HEK293 (cell line): Measurements from ENCODE around the gene ZFHX2.

Source experiments
- CTCF ChIA-PET: fragments of 350-600 bp; formaldehyde crosslinking; extraction: SDS; loops from one replicate; lab custom pipeline; 2021; ENCODE audit warnings: antibody characterized with exemption; lab: Yijun Ruan, JAX
- POLR2A ChIA-PET: fragments of 300-600 bp; formaldehyde crosslinking; extraction: SDS; loops from one replicate; lab custom pipeline; 2020; ENCODE audit warnings: antibody characterized with exemption, inconsistent platforms; lab: Yijun Ruan, JAX
- H3K27ac ChIP-seq: fragments of 200-500 bp; sonication (Bioruptor generic); 2 replicates; pipeline ENCODE4 v1.5.1; 2014; ENCODE audit warnings: low read depth, low read length, control low read depth, inconsistent platforms; ENCODE audit errors: extremely low read depth
- H3K36me3 ChIP-seq, 2 experiments: fragments of 200-500 bp in 1 of 2; sonication (Bioruptor generic) in 1 of 2; 1 replicate in 1 of 2; 2 replicates in 1 of 2; pipeline ENCODE4 v1.5.1; 2014 to 2017; ENCODE audit warnings: inconsistent platforms in 2 of 2, low read length in 2 of 2; ENCODE audit not compliant: control insufficient read depth in 2 of 2, insufficient read depth in 1 of 2
- H3K4me1 ChIP-seq: fragments of 200-500 bp; sonication (Bioruptor generic); 2 replicates; pipeline ENCODE4 v1.5.1; 2014; ENCODE audit warnings: mild to moderate bottlenecking, low read length, inconsistent platforms; ENCODE audit not compliant: control insufficient read depth, insufficient read depth
- H3K4me3 ChIP-seq: 2 replicates; pipeline ENCODE4 v1.5.1; 2011; ENCODE audit warnings: low read depth, mild to moderate bottlenecking, control low read depth, low read length, moderate library complexity
- H3K9me3 ChIP-seq: fragments of 200-500 bp; sonication (Bioruptor generic); 2 replicates; pipeline ENCODE4 v1.5.1; 2014; ENCODE audit warnings: low read depth, low read length, inconsistent platforms; ENCODE audit not compliant: control insufficient read depth, insufficient read depth
- BCL11B ChIP-seq: fragments of 450-650 bp; formaldehyde crosslinking; IDR thresholded peaks from 2 replicates; pipeline ENCODE4 v1.5.1; 2016; ENCODE audit warnings: low read depth, missing biosample characterization, missing genetic modification characterization
- EGR2 ChIP-seq: fragments of 450-650 bp; formaldehyde crosslinking; IDR thresholded peaks from 2 replicates; pipeline ENCODE4 v1.5.1; 2016; ENCODE audit warnings: low read depth, missing biosample characterization, missing genetic modification characterization
- GFI1B ChIP-seq: fragments of 450-650 bp; formaldehyde crosslinking; IDR thresholded peaks from 2 replicates; pipeline ENCODE4 v1.5.1; 2016; ENCODE audit warnings: missing biosample characterization, missing genetic modification characterization
- HOXD13 ChIP-seq: sonication (generic); formaldehyde crosslinking; IDR thresholded peaks from 2 replicates; pipeline ENCODE4 v1.8.0; 2022; ENCODE audit warnings: missing genetic modification reagents, borderline replicate concordance
- PRDM1 ChIP-seq: fragments of 450-650 bp; formaldehyde crosslinking; IDR thresholded peaks from 2 replicates; pipeline ENCODE4; 2016; ENCODE audit warnings: missing biosample characterization, missing genetic modification characterization
- SALL2 ChIP-seq: fragments of 450-650 bp; formaldehyde crosslinking; IDR thresholded peaks from 2 replicates; pipeline ENCODE4 v1.5.0; 2017; ENCODE audit warnings: missing biosample characterization, mild to moderate bottlenecking, missing genetic modification characterization, borderline replicate concordance
- SP2 ChIP-seq: fragments of 450-650 bp; formaldehyde crosslinking; IDR thresholded peaks from 2 replicates; pipeline ENCODE4 v1.5.1; 2016; ENCODE audit warnings: missing biosample characterization, missing genetic modification characterization
- SP7 ChIP-seq: fragments of 450-650 bp; formaldehyde crosslinking; IDR thresholded peaks from 2 replicates; pipeline ENCODE4 v1.5.1; 2016; ENCODE audit warnings: missing biosample characterization, missing genetic modification characterization
- ZBTB17 ChIP-seq: fragments of 450-650 bp; formaldehyde crosslinking; IDR thresholded peaks from 2 replicates; pipeline ENCODE4 v1.5.1; 2016; ENCODE audit warnings: missing biosample characterization, missing genetic modification characterization
- ZBTB20 ChIP-seq: fragments of 450-650 bp; formaldehyde crosslinking; IDR thresholded peaks from 2 replicates; pipeline ENCODE4 v1.5.1; 2016; ENCODE audit warnings: missing biosample characterization, missing genetic modification characterization
- ZBTB26 ChIP-seq: fragments of 450-650 bp; formaldehyde crosslinking; optimal IDR thresholded peaks from 2 replicates; pipeline ENCODE3; 2016; ENCODE audit warnings: missing biosample characterization, mild to moderate bottlenecking, missing genetic modification characterization
- ZBTB48 ChIP-seq: fragments of 450-650 bp; formaldehyde crosslinking; IDR thresholded peaks from 2 replicates; pipeline ENCODE4 v1.5.1; 2016; ENCODE audit warnings: missing biosample characterization, missing genetic modification characterization
- ZNF138 ChIP-seq: fragments of 450-650 bp; formaldehyde crosslinking; IDR thresholded peaks from 2 replicates; pipeline ENCODE4 v1.5.1; 2016; ENCODE audit warnings: missing biosample characterization, missing genetic modification characterization, borderline replicate concordance
- ZNF16 ChIP-seq: fragments of 450-650 bp; formaldehyde crosslinking; IDR thresholded peaks from 2 replicates; pipeline ENCODE4 v1.5.1; 2016; ENCODE audit warnings: low read depth, missing biosample characterization, missing genetic modification characterization
- ZNF366 ChIP-seq: fragments of 450-650 bp; formaldehyde crosslinking; conservative IDR thresholded peaks from 2 replicates; pipeline ENCODE4 v1.5.1; 2016; ENCODE audit warnings: missing biosample characterization, missing genetic modification characterization
- ZNF394 ChIP-seq: fragments of 450-650 bp; formaldehyde crosslinking; IDR thresholded peaks from 2 replicates; pipeline ENCODE4 v1.5.1; 2016; ENCODE audit warnings: missing biosample characterization, missing genetic modification characterization, mild to moderate bottlenecking, moderate library complexity, borderline replicate concordance
- ZNF426 ChIP-seq: fragments of 450-650 bp; formaldehyde crosslinking; IDR thresholded peaks from 2 replicates; pipeline ENCODE4 v1.5.1; 2017; ENCODE audit warnings: missing biosample characterization, missing genetic modification characterization, mild to moderate bottlenecking, inconsistent platforms, moderate library complexity
- ZNF433 ChIP-seq: fragments of 450-650 bp; formaldehyde crosslinking; IDR thresholded peaks from 2 replicates; pipeline ENCODE4 v1.5.1; 2016; ENCODE audit warnings: missing biosample characterization, missing genetic modification characterization, low read depth
- ZNF529 ChIP-seq: fragments of 450-650 bp; formaldehyde crosslinking; IDR thresholded peaks from 2 replicates; pipeline ENCODE4 v1.5.1; 2017; ENCODE audit warnings: missing genetic modification characterization, missing biosample characterization; ENCODE audit not compliant: insufficient replicate concordance
- ZNF548 ChIP-seq: fragments of 450-650 bp; formaldehyde crosslinking; IDR thresholded peaks from 2 replicates; pipeline ENCODE4 v1.5.1; 2016; ENCODE audit warnings: missing biosample characterization, missing genetic modification characterization
- ZNF561 ChIP-seq: fragments of 450-650 bp; IDR thresholded peaks from 2 replicates; pipeline ENCODE4 v1.5.1; 2018; ENCODE audit warnings: missing biosample characterization, missing genetic modification characterization, borderline replicate concordance
- ZNF571 ChIP-seq: fragments of 450-650 bp; formaldehyde crosslinking; IDR thresholded peaks from 2 replicates; pipeline ENCODE4 v1.5.0; 2017; ENCODE audit warnings: missing biosample characterization, missing genetic modification characterization
- ZNF629 ChIP-seq: fragments of 450-650 bp; formaldehyde crosslinking; IDR thresholded peaks from 2 replicates; pipeline ENCODE4 v1.5.1; 2017; ENCODE audit warnings: missing biosample characterization, missing genetic modification characterization
- ZNF76 ChIP-seq: fragments of 450-650 bp; formaldehyde crosslinking; IDR thresholded peaks from 2 replicates; pipeline ENCODE4; 2016; ENCODE audit warnings: low read depth, missing biosample characterization, missing genetic modification characterization, borderline replicate concordance
- ZNF777 ChIP-seq: fragments of 450-650 bp; formaldehyde crosslinking; IDR thresholded peaks from 2 replicates; pipeline ENCODE4 v1.5.1; 2017; ENCODE audit warnings: missing biosample characterization, missing genetic modification characterization, borderline replicate concordance

The ZFHX2 gene

GRCh38 chr14:23548351-23549318 lies 2.9 kb downstream of the ZFHX2 start (continued):
- TF ChIP-seq ZNF561 (tag by site-specific recombination) (no peak), SP2 (peak; percentile 13; the same call in 1 of the 2 replicates), SP7 (tag by site-specific recombination) (peak; percentile 17; the same call in 1 of the 2 replicates), ZBTB17 (no peak), BCL11B (tag by site-specific recombination) (no peak), ZNF777 (no peak), ZNF629 (tag by site-specific recombination) (peak; percentile 96), ZNF366 (tag by site-specific recombination) (peak; percentile 70)

DNA sequence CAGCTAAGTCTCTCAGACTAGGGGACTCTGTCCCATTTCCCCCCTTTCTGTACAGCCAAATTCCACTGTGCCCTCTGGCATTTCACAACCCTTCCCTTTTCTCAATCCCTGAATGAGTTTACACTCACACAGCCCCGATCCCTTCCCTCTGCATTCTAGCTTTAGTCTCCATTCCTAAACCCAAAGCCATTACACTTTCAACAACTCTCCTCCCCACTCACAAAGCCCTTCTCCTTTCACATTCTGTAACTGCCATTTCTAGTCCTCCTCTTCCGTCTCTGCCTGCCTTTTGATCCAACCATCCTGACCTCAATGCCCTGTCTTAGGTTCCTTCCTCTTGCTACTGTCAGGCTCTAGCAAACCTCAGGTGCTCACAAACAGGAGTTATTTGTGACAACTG lies 3.6 kb downstream of the ZFHX2 start:
- CTCF ChIA-PET: interaction anchor here (0.7 to 1.7 kb wide), 4 partner anchors 9 to 218 kb away, joined by 3 to 10 read pairs (median 4); no protein-coding TSS in a partner anchor
- Histone ChIP-seq H3K27ac (no peak overlapping the region), H3K4me1 (peaks cover 16% of the 10 kb centered on the region)

DNA sequence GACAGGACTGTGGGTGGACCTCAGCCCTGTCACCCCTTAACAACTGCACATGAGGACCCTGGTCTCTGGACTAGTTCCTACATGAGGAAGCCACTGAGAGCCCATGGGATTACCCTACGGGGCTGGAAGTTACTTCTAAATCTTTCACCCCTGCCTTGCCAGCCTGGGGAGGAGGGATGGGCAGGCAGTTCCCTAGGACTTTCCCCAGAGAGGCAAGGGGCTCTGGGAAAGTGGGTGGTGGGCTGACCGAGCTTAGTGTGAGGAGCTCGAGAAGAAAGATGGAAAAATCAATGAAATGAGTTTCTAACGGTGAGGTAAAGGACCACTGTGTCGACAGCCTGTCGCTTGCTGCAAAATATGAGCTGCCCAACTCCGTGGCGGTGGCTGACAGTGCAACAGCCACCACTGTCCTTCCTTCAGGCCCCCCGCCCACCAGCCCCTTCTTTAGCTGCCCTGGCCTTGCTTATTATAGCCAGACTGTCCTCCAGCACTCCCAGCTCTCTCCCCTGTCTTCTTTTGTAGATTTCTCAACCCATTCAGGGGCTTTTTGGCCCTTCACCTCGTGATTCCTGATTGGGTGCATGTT lies 5.0 kb downstream of the ZFHX2 start:
- H3K4me3 ChIP-seq: no peak overlapping the region
- CTCF ChIA-PET: interaction anchor here (0.7 to 0.8 kb wide), 3 partner anchors 11 to 545 kb away, joined by 3 to 5 read pairs (median 3); no protein-coding TSS in a partner anchor
- POLR2A ChIA-PET: no interaction called here
- TF ChIP-seq ZNF76 (tag by site-specific recombination) (no peak), ZNF529 (tag by site-specific recombination) (no peak)
- TF ChIP-seq, all 188 proteins: peak for 0
- no peak overlapping the region for H3K27ac ChIP-seq
- peaks cover 12% of the 10 kb centered on the region for H3K4me1 ChIP-seq
- no peaks in the 10 kb centered on the region for H3K9me3 ChIP-seq
- H3K36me3 ChIP-seq: peaks cover 0 to 6% of the 10 kb centered on the region in 2 experiments; a peak in 2 of 3 replicates

More for the DNA sequence above, 3.6 kb downstream of the ZFHX2 start:
- POLR2A ChIA-PET: interaction anchor here (1.2 kb wide), 1 partner anchor 11 kb away, joined by 3 read pairs; no protein-coding TSS in a partner anchor
- peaks cover 0 to 6% of the 10 kb centered on the region in 2 experiments; a peak in 1 of 3 replicates for H3K36me3 ChIP-seq
- 0 out of 2 replicates have a peak, but pooled peaks have one; percentile 8 for TF ChIP-seq PRDM1 (tag by site-specific recombination)
- TF ChIP-seq ZBTB48 (tag by site-specific recombination): peak; percentile 91
- TF ChIP-seq ZBTB20 (tag by site-specific recombination): peak; percentile 46; the same call in 1 of the 2 replicates
- TF ChIP-seq ZNF548 (tag by site-specific recombination): peak; percentile 43; the same call in 1 of the 2 replicates
- no peak for TF ChIP-seq SALL2 (tag by site-specific recombination)
- TF ChIP-seq EGR2 (tag by site-specific recombination): no peak
- TF ChIP-seq, all 188 proteins: peak for 4
- no peaks in the 10 kb centered on the region for H3K9me3 ChIP-seq
- no peak overlapping the region for H3K4me3 ChIP-seq

DNA sequence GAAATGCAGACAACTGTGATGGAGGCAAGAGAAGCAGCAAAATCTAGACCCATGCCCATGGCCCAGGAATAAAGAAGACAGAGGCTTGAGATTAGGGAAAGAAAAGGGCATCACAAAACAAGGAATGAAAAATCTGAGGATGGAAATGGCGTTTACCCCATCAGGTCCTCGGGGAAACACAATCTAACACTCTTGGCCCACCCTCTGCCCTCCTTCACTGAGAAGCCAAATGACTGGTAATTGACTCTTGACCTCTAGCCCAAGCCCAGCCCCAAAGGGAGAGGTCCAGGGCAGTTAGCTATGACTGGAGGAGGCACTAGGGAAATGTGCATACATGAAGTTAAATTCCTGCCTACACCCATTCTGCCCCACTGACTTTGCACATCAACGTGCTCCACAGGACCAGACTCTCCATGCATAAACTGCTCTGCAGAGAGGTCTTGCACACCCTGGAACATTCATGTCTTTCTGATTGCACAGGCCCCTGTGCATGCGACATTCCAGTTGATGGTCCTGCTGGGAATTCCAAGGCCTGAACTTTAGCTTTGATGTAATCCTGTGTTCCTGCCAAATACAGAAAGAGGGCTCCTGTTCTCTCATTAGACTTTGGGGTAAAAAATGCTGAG lies 5.7 kb downstream of the ZFHX2 start:
- H3K4me3 ChIP-seq: no peak overlapping the region
- ChIA-PET POLR2A (no interaction called here), CTCF (interaction anchor here (0.9 kb wide), 1 partner anchor 12 kb away, joined by 4 read pairs; no protein-coding TSS in a partner anchor)
- H3K9me3 ChIP-seq: no peaks in the 10 kb centered on the region
- H3K27ac ChIP-seq: no peak overlapping the region
- H3K36me3 ChIP-seq: peaks cover 0 to 6% of the 10 kb centered on the region in 2 experiments; a peak in 2 of 3 replicates
- H3K4me1 ChIP-seq: peaks cover 12% of the 10 kb centered on the region
- TF ChIP-seq ZBTB26 (tag by site-specific recombination) (no peak), ZNF571 (tag by site-specific recombination) (no peak), ZNF433 (tag by site-specific recombination) (no peak), ZNF16 (tag by site-specific recombination) (no peak), HOXD13 (CRISPR knock-in tag) (no peak), ZNF394 (no peak), ZNF138 (tag by site-specific recombination) (no peak), ZNF426 (tag by site-specific recombination) (no peak), GFI1B (tag by site-specific recombination) (no peak)
